HepG2 (cell line): ENCODE measurements around the gene MTRF1. TPM values are rescaled to one million over a fixed set of nuclear protein-coding genes. Genes with fewer than 3 reads are reported as not detected.

Source experiments
- polyA plus RNA-seq, 8 experiments: library from polyadenylated mRNA; depleted of rRNA in 3 of 8; stranded (reverse) in 7 of 8; unstranded in 1 of 8; fragments of >200 nt; fragmentation: Illumina TruSeq in 4 of 8; extraction: Trizol in 4 of 8; gene quantifications; 2 replicates each; pipeline versions ENCODE4 v1.2.1 to v1.2.3, GENCODE V29; 2011 to 2016; ENCODE audit warnings: low read depth in 4 of 8, missing spikeins in 1 of 8, mixed read lengths in 1 of 8; ENCODE audit not compliant: insufficient read depth in 1 of 8
- total RNA-seq, 5 experiments: library from RNA; depleted of rRNA; stranded (reverse); fragments of >200 nt; fragmentation: Illumina TruSeq; extraction: Trizol; gene quantifications; 2 replicates each; pipeline ENCODE4 v1.2.3, GENCODE V29; 2016; ENCODE audit warnings: low read depth in 1 of 5
- TF ChIP-seq, protein P1 (sequence below): sonication (generic); formaldehyde crosslinking; IDR thresholded peaks from one replicate; pipeline ENCODE4 v1.5.1; 2020; ENCODE audit warnings: mild to moderate bottlenecking, missing genetic modification reagents; ENCODE audit errors: not compliant biosample characterization
- TF ChIP-seq, protein P2 (sequence below): IDR thresholded peaks from 2 replicates; pipeline ENCODE4 v1.6.1; 2012; ENCODE audit warnings: low read length, improper control_type of control experiment

Gene MTRF1
- total and polyA plus RNA-seq, 2 of the 13 experiments (the other 11 are each of a cell fraction or from before 2014, with no cell fraction given) = 21.6 to 27.2 TPM

DNA sequence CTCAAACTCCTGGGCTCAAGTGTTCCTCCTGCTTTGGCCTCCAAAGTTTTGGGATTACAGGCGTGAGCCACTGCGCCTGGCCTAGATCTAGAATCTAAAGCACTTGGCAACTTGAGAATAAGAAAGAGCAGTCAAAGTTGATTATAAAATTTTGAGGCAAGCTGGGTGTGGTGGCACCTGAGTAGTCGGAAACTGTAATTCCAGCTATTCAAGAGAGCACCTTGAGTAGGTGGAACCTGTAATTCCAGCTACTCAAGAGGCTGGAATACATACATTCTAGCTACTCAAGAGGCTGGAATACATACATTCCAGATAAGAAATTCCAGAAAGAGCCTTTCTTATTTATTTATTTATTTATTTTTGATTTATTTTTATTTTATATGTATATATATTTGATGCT is 39.4 kb upstream of the MTRF1 start (continued):
- TF ChIP-seq, protein P1, sequence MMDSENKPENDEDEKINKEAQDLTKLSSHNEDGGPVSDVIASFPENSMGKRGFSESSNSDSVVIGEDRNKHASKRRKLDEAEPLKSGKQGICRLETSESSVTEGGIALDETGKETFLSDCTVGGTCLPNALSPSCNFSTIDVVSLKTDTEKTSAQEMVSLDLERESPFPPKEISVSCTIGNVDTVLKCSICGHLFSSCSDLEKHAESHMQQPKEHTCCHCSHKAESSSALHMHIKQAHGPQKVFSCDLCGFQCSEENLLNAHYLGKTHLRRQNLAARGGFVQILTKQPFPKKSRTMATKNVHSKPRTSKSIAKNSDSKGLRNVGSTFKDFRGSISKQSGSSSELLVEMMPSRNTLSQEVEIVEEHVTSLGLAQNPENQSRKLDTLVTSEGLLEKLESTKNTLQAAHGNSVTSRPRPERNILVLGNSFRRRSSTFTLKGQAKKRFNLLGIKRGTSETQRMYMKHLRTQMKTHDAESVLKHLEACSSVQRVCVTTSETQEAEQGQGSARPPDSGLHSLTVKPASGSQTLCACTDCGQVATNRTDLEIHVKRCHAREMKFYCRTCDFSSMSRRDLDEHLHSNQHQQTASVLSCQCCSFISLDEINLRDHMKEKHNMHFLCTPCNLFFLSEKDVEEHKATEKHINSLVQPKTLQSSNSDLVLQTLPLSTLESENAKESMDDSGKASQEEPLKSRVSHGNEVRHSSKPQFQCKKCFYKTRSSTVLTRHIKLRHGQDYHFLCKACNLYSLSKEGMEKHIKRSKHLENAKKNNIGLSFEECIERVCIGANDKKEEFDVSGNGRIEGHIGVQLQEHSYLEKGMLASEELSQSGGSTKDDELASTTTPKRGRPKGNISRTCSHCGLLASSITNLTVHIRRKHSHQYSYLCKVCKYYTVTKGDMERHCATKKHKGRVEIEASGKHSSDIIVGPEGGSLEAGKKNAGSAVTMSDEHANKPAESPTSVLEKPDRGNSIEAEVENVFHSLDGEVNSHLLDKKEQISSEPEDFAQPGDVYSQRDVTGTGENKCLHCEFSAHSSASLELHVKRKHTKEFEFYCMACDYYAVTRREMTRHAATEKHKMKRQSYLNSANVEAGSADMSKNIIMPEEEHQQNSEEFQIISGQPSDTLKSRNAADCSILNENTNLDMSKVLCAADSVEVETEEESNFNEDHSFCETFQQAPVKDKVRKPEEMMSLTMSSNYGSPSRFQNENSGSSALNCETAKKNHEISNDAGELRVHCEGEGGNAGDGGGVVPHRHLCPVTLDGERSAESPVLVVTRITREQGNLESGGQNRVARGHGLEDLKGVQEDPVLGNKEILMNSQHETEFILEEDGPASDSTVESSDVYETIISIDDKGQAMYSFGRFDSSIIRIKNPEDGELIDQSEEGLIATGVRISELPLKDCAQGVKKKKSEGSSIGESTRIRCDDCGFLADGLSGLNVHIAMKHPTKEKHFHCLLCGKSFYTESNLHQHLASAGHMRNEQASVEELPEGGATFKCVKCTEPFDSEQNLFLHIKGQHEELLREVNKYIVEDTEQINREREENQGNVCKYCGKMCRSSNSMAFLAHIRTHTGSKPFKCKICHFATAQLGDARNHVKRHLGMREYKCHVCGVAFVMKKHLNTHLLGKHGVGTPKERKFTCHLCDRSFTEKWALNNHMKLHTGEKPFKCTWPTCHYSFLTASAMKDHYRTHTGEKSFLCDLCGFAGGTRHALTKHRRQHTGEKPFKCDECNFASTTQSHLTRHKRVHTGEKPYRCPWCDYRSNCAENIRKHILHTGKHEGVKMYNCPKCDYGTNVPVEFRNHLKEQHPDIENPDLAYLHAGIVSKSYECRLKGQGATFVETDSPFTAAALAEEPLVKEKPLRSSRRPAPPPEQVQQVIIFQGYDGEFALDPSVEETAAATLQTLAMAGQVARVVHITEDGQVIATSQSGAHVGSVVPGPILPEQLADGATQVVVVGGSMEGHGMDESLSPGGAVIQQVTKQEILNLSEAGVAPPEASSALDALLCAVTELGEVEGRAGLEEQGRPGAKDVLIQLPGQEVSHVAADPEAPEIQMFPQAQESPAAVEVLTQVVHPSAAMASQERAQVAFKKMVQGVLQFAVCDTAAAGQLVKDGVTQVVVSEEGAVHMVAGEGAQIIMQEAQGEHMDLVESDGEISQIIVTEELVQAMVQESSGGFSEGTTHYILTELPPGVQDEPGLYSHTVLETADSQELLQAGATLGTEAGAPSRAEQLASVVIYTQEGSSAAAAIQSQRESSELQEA (CRISPR knock-in tag) = no peak
- TF ChIP-seq, protein P2, sequence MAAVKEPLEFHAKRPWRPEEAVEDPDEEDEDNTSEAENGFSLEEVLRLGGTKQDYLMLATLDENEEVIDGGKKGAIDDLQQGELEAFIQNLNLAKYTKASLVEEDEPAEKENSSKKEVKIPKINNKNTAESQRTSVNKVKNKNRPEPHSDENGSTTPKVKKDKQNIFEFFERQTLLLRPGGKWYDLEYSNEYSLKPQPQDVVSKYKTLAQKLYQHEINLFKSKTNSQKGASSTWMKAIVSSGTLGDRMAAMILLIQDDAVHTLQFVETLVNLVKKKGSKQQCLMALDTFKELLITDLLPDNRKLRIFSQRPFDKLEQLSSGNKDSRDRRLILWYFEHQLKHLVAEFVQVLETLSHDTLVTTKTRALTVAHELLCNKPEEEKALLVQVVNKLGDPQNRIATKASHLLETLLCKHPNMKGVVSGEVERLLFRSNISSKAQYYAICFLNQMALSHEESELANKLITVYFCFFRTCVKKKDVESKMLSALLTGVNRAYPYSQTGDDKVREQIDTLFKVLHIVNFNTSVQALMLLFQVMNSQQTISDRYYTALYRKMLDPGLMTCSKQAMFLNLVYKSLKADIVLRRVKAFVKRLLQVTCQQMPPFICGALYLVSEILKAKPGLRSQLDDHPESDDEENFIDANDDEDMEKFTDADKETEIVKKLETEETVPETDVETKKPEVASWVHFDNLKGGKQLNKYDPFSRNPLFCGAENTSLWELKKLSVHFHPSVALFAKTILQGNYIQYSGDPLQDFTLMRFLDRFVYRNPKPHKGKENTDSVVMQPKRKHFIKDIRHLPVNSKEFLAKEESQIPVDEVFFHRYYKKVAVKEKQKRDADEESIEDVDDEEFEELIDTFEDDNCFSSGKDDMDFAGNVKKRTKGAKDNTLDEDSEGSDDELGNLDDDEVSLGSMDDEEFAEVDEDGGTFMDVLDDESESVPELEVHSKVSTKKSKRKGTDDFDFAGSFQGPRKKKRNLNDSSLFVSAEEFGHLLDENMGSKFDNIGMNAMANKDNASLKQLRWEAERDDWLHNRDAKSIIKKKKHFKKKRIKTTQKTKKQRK = no peak
